Kidney glomerular epithelial cell (primary cell): ENCODE data around the gene ADRM1.

Source experiments
- DNase-seq: peaks from one replicate; lab custom pipeline; 2025; lab: John Stamatoyannopoulos, UW

Gene ADRM1

GRCh38 chr20:62323980-62324906, 21.4 kb downstream of the ADRM1 start:
- no peak for DNase-seq

- DNase-seq: no peak
Measured at GRCh38 chr20:62325172-62325905, 22.5 kb downstream of the ADRM1 start.

- DNase-seq: no peak
Measured at GRCh38 chr20:62326559-62326958, 23.8 kb downstream of the ADRM1 start.

- no peak for DNase-seq
Measured at GRCh38 chr20:62326959-62327725, 24.3 kb downstream of the ADRM1 start.

GRCh38 chr20:62327726-62328495, 25.1 kb downstream of the ADRM1 start:
- DNase-seq: no peak

GRCh38 chr20:62328684-62329388, 26.0 kb downstream of the ADRM1 start:
- no peak for DNase-seq

- DNase-seq: no peak
Measured at GRCh38 chr20:62329389-62330377, 26.9 kb downstream of the ADRM1 start.

GRCh38 chr20:62330576-62331317, 27.9 kb downstream of the ADRM1 start:
- DNase-seq: no peak

GRCh38 chr20:62331347-62331746, 28.6 kb downstream of the ADRM1 start:
- DNase-seq: no peak

- no peak for DNase-seq
Measured at GRCh38 chr20:62332421-62332820, 29.6 kb downstream of the ADRM1 start.

GRCh38 chr20:62332989-62333819, 30.4 kb downstream of the ADRM1 start:
- no peak for DNase-seq

GRCh38 chr20:62333820-62334595, 31.2 kb downstream of the ADRM1 start:
- DNase-seq: no peak

- no peak for DNase-seq
Measured at GRCh38 chr20:62334881-62335280, 32.1 kb downstream of the ADRM1 start.

- DNase-seq: no peak
Measured at GRCh38 chr20:62335532-62335931, 32.7 kb downstream of the ADRM1 start.

- no peak for DNase-seq
Measured at GRCh38 chr20:62336329-62336728, 33.5 kb downstream of the ADRM1 start.

- DNase-seq: no peak
Measured at GRCh38 chr20:62336775-62337557, 34.2 kb downstream of the ADRM1 start.
